GM12878 (cell line): ENCODE results near the gene RABEP2.

ENCODE experiments used
- ASH2L ChIP-seq: fragments of 300-600, 200-600 bp; sonication (generic); IDR thresholded peaks from 2 replicates; pipeline ENCODE4 v1.6.1; 2017; ENCODE audit warnings: low read depth, mild to moderate bottlenecking, borderline replicate concordance
- CREM ChIP-seq: IDR thresholded peaks from 2 replicates; pipeline ENCODE4 v1.6.1; 2014; ENCODE audit warnings: antibody characterized with exemption, low read depth
- GABPA ChIP-seq: IDR thresholded peaks from 2 replicates; pipeline ENCODE4 v1.6.1; 2014; ENCODE audit warnings: antibody characterized with exemption, low read depth, mild to moderate bottlenecking, inconsistent platforms
- HDAC2 ChIP-seq: fragments of 200-600 bp; sonication (generic); IDR thresholded peaks from 2 replicates; pipeline ENCODE4 v1.6.1; 2017
- NFIC ChIP-seq: IDR thresholded peaks from 2 replicates; pipeline ENCODE4 v1.6.1; 2012; ENCODE audit warnings: low read depth, mild to moderate bottlenecking, inconsistent platforms, low read length, moderate library complexity
- POLR2A ChIP-seq: IDR thresholded peaks from 2 replicates; pipeline ENCODE4 v1.6.1; 2011; ENCODE audit warnings: low read depth, mild to moderate bottlenecking, low read length
- POLR2AphosphoS5 ChIP-seq: IDR thresholded peaks from 2 replicates; pipeline ENCODE4 v1.6.1; 2011; ENCODE audit warnings: mild to moderate bottlenecking, low read length, inconsistent platforms
- REST ChIP-seq: IDR thresholded peaks from 2 replicates; pipeline ENCODE4 v1.6.1; 2012; ENCODE audit warnings: mild to moderate bottlenecking, low read depth, low read length
- SIN3A ChIP-seq: IDR thresholded peaks from 2 replicates; pipeline ENCODE4 v1.6.1; 2012; ENCODE audit warnings: low read depth, low read length, improper control_type of control experiment
- SUPT20H ChIP-seq: IDR thresholded peaks from 2 replicates; pipeline ENCODE4 v1.6.1; 2011; ENCODE audit warnings: low read depth, mild to moderate bottlenecking, low read length, moderate library complexity, borderline replicate concordance; ENCODE audit not compliant: control insufficient read depth
- YY1 ChIP-seq: IDR thresholded peaks from 2 replicates; pipeline ENCODE4 v1.6.1; 2011; ENCODE audit warnings: low read depth, mild to moderate bottlenecking, low read length

GRCh38 chr16:28893291-28893690 lies 31.7 kb downstream of the RABEP2 start:
- TF ChIP-seq SIN3A = no peak
- no peak for TF ChIP-seq NFIC
- no peak for TF ChIP-seq POLR2AphosphoS5
- TF ChIP-seq SUPT20H = no peak
- TF ChIP-seq HDAC2 = no peak
- TF ChIP-seq POLR2A = no peak
- TF ChIP-seq REST = no peak
- TF ChIP-seq CREM = no peak
- TF ChIP-seq GABPA = no peak
- no peak for TF ChIP-seq YY1
- TF ChIP-seq ASH2L = no peak
